ENCODE measurements around the gene NKAIN2.

DNA sequence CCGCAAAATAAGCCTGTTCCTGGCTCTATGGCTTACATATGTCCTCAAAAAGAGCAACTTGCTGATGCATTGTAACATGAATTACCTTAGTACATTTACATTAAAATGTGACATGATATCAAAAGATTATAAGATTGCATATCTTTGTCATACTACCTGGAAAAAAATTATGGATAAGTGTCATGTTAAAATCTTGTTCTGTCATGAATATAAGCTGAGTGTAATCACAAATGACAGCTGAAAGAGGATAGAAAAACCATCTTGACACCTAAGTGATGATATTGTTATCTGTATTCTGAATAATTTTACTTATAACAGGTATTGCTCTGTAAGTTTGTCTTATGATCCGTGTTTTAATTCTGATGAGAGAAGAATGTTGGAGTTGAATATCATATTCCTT lies 655.6 kb downstream of the NKAIN2 start:
- TF ChIP-seq, protein P1, sequence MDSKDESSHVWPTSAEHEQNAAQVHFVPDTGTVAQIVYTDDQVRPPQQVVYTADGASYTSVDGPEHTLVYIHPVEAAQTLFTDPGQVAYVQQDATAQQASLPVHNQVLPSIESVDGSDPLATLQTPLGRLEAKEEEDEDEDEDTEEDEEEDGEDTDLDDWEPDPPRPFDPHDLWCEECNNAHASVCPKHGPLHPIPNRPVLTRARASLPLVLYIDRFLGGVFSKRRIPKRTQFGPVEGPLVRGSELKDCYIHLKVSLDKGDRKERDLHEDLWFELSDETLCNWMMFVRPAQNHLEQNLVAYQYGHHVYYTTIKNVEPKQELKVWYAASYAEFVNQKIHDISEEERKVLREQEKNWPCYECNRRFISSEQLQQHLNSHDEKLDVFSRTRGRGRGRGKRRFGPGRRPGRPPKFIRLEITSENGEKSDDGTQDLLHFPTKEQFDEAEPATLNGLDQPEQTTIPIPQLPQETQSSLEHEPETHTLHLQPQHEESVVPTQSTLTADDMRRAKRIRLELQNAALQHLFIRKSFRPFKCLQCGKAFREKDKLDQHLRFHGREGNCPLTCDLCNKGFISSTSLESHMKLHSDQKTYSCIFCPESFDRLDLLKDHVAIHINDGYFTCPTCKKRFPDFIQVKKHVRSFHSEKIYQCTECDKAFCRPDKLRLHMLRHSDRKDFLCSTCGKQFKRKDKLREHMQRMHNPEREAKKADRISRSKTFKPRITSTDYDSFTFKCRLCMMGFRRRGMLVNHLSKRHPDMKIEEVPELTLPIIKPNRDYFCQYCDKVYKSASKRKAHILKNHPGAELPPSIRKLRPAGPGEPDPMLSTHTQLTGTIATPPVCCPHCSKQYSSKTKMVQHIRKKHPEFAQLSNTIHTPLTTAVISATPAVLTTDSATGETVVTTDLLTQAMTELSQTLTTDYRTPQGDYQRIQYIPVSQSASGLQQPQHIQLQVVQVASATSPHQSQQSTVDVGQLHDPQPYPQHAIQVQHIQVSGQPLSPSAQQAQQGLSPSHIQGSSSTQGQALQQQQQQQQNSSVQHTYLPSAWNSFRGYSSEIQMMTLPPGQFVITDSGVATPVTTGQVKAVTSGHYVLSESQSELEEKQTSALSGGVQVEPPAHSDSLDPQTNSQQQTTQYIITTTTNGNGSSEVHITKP (IDR thresholded peaks at IDR 0.05; ENCODE audit: partially characterized antibody) = no peak
- no peak for TF ChIP-seq KLF16 (IDR thresholded peaks at IDR 0.05)
